ENCODE data around the gene FBXO39.
"Not testable (repeated sequence)": the region's sequence is repeated elsewhere in the genome, so short reads cannot be mapped to it uniquely, and the experiment has no call there.

Gene FBXO39

DNA sequence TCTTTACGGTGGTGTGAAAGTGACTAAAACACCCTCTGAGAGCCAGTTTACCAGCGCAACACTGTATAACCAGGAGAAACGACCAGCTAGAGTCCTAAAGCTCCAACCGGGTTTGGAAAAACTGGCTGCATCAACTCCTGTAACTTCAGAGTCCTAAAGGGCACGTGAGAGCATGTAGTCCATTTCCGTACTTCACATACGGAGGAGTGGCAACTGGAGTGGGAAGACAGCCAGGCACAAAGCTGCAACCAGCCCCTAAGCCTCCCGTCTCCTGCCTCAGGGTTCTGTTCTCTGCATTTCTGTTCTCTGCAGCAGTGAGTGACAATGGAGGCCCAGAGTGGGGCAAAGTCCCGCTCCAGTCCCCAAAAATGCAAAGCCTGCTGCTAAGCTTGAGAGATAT, 36.3 kb downstream of the FBXO39 start:
- Histone ChIP-seq H3K9me3 (ENCODE audit: control insufficient read depth, low read length) (no peaks in the 10 kb centered on the region), H3K4me1 (ENCODE audit: control insufficient read depth, insufficient read depth, low read length) (no peaks in the 10 kb centered on the region), H3K27me3 (ENCODE audit: control insufficient read depth, insufficient read depth, low read length, poor library complexity, severe bottlenecking) (no peaks in the 10 kb centered on the region), H3K27ac (ENCODE audit: insufficient read depth, low read depth, low read length, poor library complexity, severe bottlenecking) (no peak overlapping the region), H3K36me3 (ENCODE audit: control insufficient read depth, insufficient read depth, low read length) (no peaks in the 10 kb centered on the region), H3K4me3 (ENCODE audit: insufficient read depth, low read depth, low read length) (no peak overlapping the region)
- WGBS, 2 experiments, result 85 to 86% methylated on average over 9 of the region's 9 CpGs

DNA sequence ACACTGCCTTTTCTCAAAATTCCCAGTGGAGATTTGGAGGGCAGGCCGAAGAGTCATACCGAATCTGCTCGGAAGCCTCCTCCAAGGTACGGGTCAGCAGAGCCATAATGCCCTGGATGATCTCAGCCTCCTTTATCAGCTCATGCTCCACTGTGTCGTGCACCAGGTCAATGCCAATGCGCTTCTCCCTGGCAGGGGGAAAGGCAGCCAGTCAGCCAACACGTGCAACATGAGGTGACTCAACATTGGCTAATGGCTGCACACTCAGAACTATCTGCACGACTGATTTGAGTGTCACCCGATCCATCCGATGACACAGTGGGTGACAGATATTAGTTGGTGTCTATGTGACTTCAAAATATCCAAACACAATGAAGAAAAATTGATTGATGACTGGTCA, 39.8 kb downstream of the FBXO39 start:
- H3K4me3 ChIP-seq (ENCODE audit: insufficient read depth, low read depth, low read length), result no peak overlapping the region
- no peaks in the 10 kb centered on the region for H3K4me1 ChIP-seq (ENCODE audit: control insufficient read depth, insufficient read depth, low read length)
- no peaks in the 10 kb centered on the region for H3K9me3 ChIP-seq (ENCODE audit: control insufficient read depth, low read length)
- H3K27ac ChIP-seq (ENCODE audit: insufficient read depth, low read depth, low read length, poor library complexity, severe bottlenecking), result no peak overlapping the region
- H3K36me3 ChIP-seq (ENCODE audit: control insufficient read depth, insufficient read depth, low read length), result no peaks in the 10 kb centered on the region
- H3K27me3 ChIP-seq (ENCODE audit: control insufficient read depth, insufficient read depth, low read length, poor library complexity, severe bottlenecking), result no peaks in the 10 kb centered on the region
- WGBS, 2 experiments, result 88 to 91% methylated on average over 10 of the region's 10 CpGs

DNA sequence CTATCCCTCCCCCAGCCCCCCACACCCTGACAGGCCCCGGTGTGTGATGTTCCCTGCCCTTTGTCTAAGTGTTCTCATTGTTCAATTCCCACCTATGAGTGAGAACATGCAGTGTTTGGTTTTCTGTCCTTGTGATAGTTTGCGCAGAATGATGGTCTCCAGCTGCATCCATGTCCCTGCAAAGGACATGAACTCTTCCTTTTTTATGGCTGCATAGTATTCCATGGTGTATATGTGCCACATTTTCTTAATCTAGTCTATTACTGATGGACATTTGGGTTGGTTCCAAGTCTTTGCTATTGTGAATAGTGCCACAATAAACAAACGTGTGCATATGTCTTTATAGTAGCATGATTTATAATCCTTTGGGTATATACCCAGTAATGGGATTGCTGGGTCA, 40.4 kb downstream of the FBXO39 start:
- not testable (repeated sequence) for H3K4me1 ChIP-seq (ENCODE audit: control insufficient read depth, insufficient read depth, low read length); H3K36me3 ChIP-seq (ENCODE audit: control insufficient read depth, insufficient read depth, low read length)

DNA sequence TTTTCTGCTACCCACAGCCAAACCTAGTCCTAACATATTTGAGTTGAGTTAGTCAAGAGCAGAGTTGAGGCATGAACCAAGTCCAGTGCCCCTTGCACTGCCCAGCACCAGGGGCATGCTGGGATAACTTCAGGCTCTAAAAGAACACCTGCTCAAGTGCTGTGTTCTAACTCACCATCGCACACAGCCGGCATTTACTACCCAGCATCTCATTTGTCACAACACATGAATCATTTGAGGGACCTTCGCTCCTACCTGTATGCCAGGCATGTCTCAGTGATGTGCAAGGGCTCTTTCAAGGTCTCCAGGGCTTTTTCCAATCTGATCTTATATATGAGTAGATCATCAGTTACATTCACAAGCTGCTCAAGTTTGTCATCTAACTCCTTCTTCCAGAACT, 42.9 kb downstream of the FBXO39 start:
- no peaks in the 10 kb centered on the region for H3K9me3 ChIP-seq (ENCODE audit: control insufficient read depth, low read length)
- WGBS, 2 experiments, result 88 to 93% methylated on average over 3 of the region's 3 CpGs
- H3K4me3 ChIP-seq (ENCODE audit: insufficient read depth, low read depth, low read length), result no peak overlapping the region
- H3K4me1 ChIP-seq (ENCODE audit: control insufficient read depth, insufficient read depth, low read length), result no peaks in the 10 kb centered on the region
- no peaks in the 10 kb centered on the region for H3K36me3 ChIP-seq (ENCODE audit: control insufficient read depth, insufficient read depth, low read length)
- H3K27ac ChIP-seq (ENCODE audit: insufficient read depth, low read depth, low read length, poor library complexity, severe bottlenecking), result no peak overlapping the region
- no peaks in the 10 kb centered on the region for H3K27me3 ChIP-seq (ENCODE audit: control insufficient read depth, insufficient read depth, low read length, poor library complexity, severe bottlenecking)

More for the DNA sequence above, 40.4 kb downstream of the FBXO39 start:
- 93 to 94% methylated on average over 2 to 3 of the region's 3 CpGs for WGBS, 2 experiments
- not testable (repeated sequence) for H3K27me3 ChIP-seq (ENCODE audit: control insufficient read depth, insufficient read depth, low read length, poor library complexity, severe bottlenecking); H3K27ac ChIP-seq (ENCODE audit: insufficient read depth, low read depth, low read length, poor library complexity, severe bottlenecking); H3K4me3 ChIP-seq (ENCODE audit: insufficient read depth, low read depth, low read length); H3K9me3 ChIP-seq (ENCODE audit: control insufficient read depth, low read length)

DNA sequence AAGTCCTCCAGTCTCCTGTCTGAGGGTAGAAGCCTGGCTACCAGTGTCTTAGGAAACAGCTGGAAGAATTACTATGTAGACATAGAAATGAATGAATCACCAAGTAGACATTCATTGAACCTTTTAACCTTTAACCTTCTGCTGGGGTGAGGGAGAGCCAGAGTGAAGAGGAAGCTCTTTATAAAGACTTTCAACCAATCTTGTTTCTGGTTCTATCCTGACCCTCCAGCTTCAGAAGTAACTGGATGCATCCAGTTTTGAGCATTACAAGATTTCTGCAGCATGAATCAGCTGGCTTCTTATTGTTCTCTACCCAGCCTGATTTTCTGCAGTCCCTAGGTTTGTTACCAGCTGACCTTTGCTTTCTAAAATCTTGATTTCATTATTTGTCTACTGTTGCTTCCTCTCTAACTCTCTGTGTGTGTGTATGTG, 47.0 kb downstream of the FBXO39 start:
- H3K36me3 ChIP-seq (ENCODE audit: control insufficient read depth, insufficient read depth, low read length), result no peaks in the 10 kb centered on the region
- H3K27me3 ChIP-seq (ENCODE audit: control insufficient read depth, insufficient read depth, low read length, poor library complexity, severe bottlenecking), result no peaks in the 10 kb centered on the region
- H3K9me3 ChIP-seq (ENCODE audit: control insufficient read depth, low read length), result no peaks in the 10 kb centered on the region
- no peaks in the 10 kb centered on the region for H3K4me1 ChIP-seq (ENCODE audit: control insufficient read depth, insufficient read depth, low read length)
- no peak overlapping the region for H3K4me3 ChIP-seq (ENCODE audit: insufficient read depth, low read depth, low read length)
- H3K27ac ChIP-seq (ENCODE audit: insufficient read depth, low read depth, low read length, poor library complexity, severe bottlenecking), result no peak overlapping the region

DNA sequence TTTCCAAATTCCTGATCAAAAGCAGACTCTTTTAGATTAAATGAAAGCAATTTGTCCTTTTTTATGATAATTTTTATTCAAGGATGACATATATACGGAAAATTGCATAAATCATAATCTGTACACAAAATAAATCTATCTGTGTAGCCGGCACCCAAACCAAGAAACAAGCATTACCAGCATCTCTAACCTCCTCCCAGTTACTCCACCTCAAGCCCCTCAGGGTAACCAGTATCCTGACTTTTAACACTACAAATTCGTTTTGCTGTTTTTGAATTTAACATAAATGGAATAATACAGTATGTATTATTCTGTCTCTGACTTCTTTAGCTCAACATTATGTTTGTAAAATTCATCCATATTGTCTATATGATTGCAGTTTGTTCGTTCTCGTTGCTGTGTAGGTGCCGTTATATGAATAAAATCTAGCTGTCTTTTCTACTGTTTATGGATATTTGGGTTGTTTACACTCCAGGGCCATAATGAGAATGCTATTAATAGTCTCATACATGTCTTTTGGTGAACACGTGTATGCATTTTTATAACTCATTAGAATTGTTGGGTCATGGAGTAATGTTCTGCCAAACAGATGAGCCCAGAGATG, 54.5 kb downstream of the FBXO39 start:
- WGBS, 2 experiments, result 76 to 84% methylated on average over 6 to 7 of the region's 7 CpGs
- Histone ChIP-seq H3K4me3 (ENCODE audit: insufficient read depth, low read depth, low read length) (no peak overlapping the region), H3K36me3 (ENCODE audit: control insufficient read depth, insufficient read depth, low read length) (no peaks in the 10 kb centered on the region)

DNA sequence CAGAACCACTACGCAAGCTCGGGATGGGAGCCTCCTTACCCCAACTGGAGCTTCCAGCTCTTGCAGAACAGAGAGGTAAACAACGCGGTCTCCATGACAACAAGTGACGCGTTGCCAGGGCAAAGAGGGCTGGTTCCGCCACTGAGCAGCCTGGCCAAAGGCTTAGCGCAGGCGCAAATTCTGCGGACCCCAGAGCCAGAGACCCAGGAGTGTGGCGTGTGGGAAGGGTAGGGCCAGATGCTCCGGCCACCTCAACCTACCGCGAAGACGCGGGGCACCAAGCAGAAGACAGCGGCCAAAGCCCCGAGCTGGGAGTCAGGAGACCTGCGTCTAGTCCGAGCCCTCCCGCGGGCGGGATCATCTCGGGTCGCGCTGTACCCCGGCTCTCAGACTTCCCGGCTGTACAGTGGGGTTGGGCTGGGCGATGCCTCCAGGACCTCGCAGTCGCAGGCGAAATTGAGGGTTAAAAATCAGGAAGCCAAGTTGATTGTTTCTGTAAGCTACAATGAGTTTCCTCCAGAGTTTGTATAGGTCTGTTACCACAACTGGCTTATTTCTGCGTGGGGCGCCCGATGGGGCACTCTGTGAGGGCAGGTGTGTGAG, 55.7 kb downstream of the FBXO39 start, which contains the start of gene TEKT1:
Gene TEKT1 (minus strand): TSS at position 69 of the 603 bp plus-strand sequence. CDS start 1,353 bp downstream, outside the sequence.
- 7% methylated on average over 35 of the region's 35 CpGs for WGBS, 2 experiments
- Histone ChIP-seq H3K4me3 (ENCODE audit: insufficient read depth, low read depth, low read length) (peak within 1 kb of the TSS; percentile 39), H3K9me3 (ENCODE audit: control insufficient read depth, low read length) (no peaks in the 10 kb centered on the region), H3K27me3 (ENCODE audit: control insufficient read depth, insufficient read depth, low read length, poor library complexity, severe bottlenecking) (peaks cover 63% of the 10 kb centered on the region), H3K27ac (ENCODE audit: insufficient read depth, low read depth, low read length, poor library complexity, severe bottlenecking) (no peak within 1 kb of the TSS), H3K36me3 (ENCODE audit: control insufficient read depth, insufficient read depth, low read length) (no peaks in the 10 kb centered on the region), H3K4me1 (ENCODE audit: control insufficient read depth, insufficient read depth, low read length) (peaks cover 3% of the 10 kb centered on the region)

More for the DNA sequence above, 54.5 kb downstream of the FBXO39 start:
- peaks cover 52% of the 10 kb centered on the region for H3K27me3 ChIP-seq (ENCODE audit: control insufficient read depth, insufficient read depth, low read length, poor library complexity, severe bottlenecking)
- no peaks in the 10 kb centered on the region for H3K9me3 ChIP-seq (ENCODE audit: control insufficient read depth, low read length)
- H3K27ac ChIP-seq (ENCODE audit: insufficient read depth, low read depth, low read length, poor library complexity, severe bottlenecking), result no peak overlapping the region
- peaks cover 3% of the 10 kb centered on the region for H3K4me1 ChIP-seq (ENCODE audit: control insufficient read depth, insufficient read depth, low read length)

Measured in ectodermal cell (in vitro differentiated cells).